ENCODE data around the gene PLEKHA6. TPM values are rescaled to one million over a fixed set of nuclear protein-coding genes. Genes with fewer than 3 reads are reported as not detected.

PLEKHA6 gene
- total RNA-seq, 4 donors from 2014 or later: 5.9 to 13.6 (median 8.4) TPM

DNA sequence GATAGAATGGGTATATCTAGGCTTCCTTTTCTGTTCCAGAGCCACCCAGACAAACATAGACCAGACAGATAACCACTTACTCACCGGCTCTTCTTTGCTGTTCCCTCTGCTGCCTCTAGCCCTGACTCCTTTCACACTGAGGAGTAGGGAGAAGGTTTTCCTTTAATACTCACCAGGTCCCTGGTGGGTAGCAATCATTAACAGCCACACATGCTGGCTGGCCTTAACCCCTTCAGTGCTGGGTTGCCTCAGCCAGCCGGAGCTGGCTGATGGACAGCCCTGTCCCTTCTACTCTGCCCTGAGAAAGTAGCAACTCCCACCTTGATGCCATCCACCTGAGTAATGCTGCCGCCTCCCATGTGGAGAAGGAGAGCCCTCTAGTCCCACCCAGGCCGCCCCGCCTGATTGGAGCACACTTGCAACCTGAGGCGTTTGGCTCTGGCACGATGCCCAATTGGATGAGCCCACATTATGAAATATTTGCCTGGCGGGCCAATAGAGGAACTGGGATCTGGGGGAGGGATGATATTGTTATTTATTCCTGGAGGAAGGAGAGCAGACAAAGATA, 71.6 kb downstream of the PLEKHA6 start:
- H3K4me1 ChIP-seq: peaks cover 4 to 6% of the 10 kb centered on the region in 2 donors
- no peaks in the 10 kb centered on the region for H3K9me3 ChIP-seq
- no peaks in the 10 kb centered on the region for H3K36me3 ChIP-seq
- intact Hi-C loops (cut with DNase I; ENCODE audit: low total_unique reads): no loop called here
- peak; percentile 79 to 80 for DNase-seq
- TF ChIP-seq, protein P1, sequence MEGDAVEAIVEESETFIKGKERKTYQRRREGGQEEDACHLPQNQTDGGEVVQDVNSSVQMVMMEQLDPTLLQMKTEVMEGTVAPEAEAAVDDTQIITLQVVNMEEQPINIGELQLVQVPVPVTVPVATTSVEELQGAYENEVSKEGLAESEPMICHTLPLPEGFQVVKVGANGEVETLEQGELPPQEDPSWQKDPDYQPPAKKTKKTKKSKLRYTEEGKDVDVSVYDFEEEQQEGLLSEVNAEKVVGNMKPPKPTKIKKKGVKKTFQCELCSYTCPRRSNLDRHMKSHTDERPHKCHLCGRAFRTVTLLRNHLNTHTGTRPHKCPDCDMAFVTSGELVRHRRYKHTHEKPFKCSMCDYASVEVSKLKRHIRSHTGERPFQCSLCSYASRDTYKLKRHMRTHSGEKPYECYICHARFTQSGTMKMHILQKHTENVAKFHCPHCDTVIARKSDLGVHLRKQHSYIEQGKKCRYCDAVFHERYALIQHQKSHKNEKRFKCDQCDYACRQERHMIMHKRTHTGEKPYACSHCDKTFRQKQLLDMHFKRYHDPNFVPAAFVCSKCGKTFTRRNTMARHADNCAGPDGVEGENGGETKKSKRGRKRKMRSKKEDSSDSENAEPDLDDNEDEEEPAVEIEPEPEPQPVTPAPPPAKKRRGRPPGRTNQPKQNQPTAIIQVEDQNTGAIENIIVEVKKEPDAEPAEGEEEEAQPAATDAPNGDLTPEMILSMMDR (IDR thresholded peaks at IDR 0.05): no peak
- TF ChIP-seq POLR2A (IDR thresholded peaks at IDR 0.05): no peak
- H3K27ac ChIP-seq: peak overlapping the region; percentile 63 to 68
- no peak overlapping the region for H3K4me3 ChIP-seq
- H3K27me3 ChIP-seq: no peaks in the 10 kb centered on the region

DNA sequence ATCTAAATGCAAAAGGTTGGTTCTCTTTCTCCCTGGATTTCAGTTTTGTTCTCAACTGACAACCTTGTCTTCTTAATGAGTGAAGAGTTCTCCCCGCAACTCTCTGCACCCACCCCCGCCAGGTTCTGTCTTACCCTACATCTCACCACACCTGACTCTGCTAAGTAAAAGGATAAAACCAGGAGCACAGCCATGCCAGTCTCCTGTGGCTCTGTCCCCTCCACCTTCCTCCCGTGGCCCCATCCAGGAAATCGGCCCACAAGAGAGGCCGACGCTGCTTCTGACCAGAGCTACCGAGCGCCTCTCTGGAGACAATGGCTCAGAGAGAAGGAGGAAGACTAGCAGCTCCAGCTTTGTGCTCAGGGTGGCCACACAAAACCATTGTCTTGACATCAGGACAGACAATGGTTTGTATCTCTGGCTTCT, 72.2 kb downstream of the PLEKHA6 start:
- Histone ChIP-seq H3K27me3 (no peaks in the 10 kb centered on the region), H3K9me3 (no peaks in the 10 kb centered on the region), H3K27ac (peak overlapping the region; percentile 63 to 68), H3K36me3 (no peaks in the 10 kb centered on the region), H3K4me1 (peaks cover 4 to 6% of the 10 kb centered on the region in 2 donors), H3K4me3 (no peak overlapping the region)
- intact Hi-C loops (cut with DNase I; ENCODE audit: low total_unique reads): no loop called here
- no peak for DNase-seq
- TF ChIP-seq, protein P1 (IDR thresholded peaks at IDR 0.05): no peak
- no peak for TF ChIP-seq POLR2A (IDR thresholded peaks at IDR 0.05)

DNA sequence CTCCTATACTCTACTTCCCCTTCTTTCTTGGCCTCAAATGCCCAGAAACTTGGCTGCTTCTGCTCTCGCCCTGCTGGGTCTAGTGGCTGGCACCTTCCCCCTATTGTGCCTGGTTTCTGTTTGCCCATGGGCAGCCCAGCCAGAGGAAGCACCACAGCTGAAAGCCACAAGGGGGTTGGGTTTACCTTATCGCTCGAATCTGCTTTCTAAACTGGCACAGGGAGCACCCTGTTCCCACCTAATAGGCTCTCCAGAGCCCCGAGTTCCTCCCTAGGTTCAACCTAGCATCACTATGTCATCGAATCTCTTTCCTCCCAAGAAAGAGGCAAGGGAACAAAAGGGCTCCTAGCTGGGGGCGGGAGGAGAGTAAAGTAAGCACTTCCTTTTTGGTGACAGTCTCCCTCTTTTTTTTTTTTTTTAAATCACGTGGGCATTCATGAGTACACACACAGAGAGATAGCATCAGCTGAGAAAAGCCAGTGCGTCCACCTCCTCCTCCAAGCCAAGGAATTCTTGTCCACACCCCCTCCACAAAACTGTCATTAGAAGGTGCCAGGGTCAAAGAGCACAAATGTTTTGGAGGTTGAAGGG, 72.8 kb downstream of the PLEKHA6 start:
- TF ChIP-seq, protein P1 (IDR thresholded peaks at IDR 0.05): peak in 1 of 4 experiments; percentile 13
- TF ChIP-seq POLR2A (IDR thresholded peaks at IDR 0.05): no peak
- Histone ChIP-seq H3K4me1 (peaks cover 4 to 6% of the 10 kb centered on the region in 2 donors), H3K36me3 (no peaks in the 10 kb centered on the region), H3K4me3 (no peak overlapping the region), H3K27me3 (no peaks in the 10 kb centered on the region), H3K9me3 (no peaks in the 10 kb centered on the region), H3K27ac (peak overlapping the region; percentile 63 to 68)
- DNase-seq: no peak
- intact Hi-C loops (cut with DNase I; ENCODE audit: low total_unique reads): no loop called here

DNA sequence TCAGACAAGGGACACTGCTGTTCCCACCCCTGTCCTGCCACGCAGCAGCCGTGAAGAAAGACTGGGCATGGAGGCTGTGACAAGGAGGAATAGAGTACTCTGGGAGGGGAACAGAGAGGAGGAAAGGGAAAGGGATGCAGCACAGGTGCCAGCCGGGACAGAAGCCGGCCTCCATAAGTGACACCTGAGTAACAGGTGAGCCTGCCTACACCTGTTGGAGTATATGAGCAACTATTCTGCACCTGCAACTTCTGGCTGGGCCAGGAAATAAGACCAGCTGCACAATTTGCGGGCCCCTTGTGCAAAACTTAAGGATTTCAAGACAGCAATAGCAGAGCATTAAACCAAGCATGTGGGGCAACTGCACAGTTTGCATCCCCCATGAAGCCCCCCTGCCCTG, 73.4 kb downstream of the PLEKHA6 start:
- TF ChIP-seq, protein P1 (IDR thresholded peaks at IDR 0.05): no peak
- TF ChIP-seq POLR2A (IDR thresholded peaks at IDR 0.05): no peak
- DNase-seq: no peak
- Histone ChIP-seq H3K4me3 (no peak overlapping the region), H3K9me3 (no peaks in the 10 kb centered on the region), H3K27me3 (no peaks in the 10 kb centered on the region), H3K27ac (peak overlapping the region; percentile 43 to 68), H3K36me3 (no peaks in the 10 kb centered on the region), H3K4me1 (peaks cover 4 to 6% of the 10 kb centered on the region in 2 donors)
- intact Hi-C loops (cut with DNase I; ENCODE audit: low total_unique reads): no loop called here

DNA sequence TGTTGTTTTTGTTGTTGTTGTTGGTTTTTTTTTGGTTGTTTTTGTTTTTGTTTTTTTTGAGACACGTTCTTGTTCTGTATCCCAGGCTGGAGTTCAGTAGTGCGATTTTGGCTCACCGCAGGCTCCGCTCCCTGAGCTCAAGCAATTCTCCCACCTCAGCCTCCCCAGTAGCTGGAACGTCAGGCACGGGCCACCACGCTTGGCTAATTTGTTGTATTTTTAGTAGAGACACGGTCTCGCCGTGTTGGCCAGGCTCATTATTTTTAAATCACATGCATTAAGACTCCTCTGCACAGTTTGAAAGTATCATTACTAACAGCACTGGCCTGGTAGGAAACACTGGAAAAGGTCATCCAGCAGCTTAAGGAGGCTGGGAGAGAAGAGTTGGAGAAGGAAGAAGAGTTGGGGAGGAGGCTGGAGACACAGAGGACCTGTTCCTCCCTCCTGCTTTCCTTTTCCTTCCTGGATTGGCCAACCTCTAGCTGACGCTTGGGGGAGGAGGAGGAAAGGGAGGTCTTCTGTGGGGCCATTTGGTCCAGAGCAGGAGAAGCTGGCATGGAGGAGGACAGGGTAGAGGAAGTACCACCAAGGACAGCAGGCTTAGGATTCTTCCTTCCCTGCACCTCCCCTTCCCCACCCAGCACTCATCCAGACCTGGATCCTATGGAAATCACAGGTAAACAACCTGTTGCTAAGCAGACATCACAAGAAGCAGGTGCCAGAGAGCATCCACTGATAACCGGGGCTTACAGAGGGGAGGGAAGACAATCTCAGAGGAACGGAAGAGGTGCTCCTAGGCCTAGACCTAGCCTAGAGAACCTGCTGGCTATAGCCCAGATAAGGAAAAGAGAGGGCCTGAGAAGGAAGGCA, 74.1 kb downstream of the PLEKHA6 start:
- no peaks in the 10 kb centered on the region for H3K36me3 ChIP-seq
- peaks cover 4 to 6% of the 10 kb centered on the region in 2 donors for H3K4me1 ChIP-seq
- no peak overlapping the region for H3K4me3 ChIP-seq
- H3K27me3 ChIP-seq: no peaks in the 10 kb centered on the region
- H3K27ac ChIP-seq: peak overlapping the region; percentile 43 to 47
- no peak for DNase-seq
- no peak for TF ChIP-seq POLR2A (IDR thresholded peaks at IDR 0.05)
- TF ChIP-seq, protein P1 (IDR thresholded peaks at IDR 0.05): no peak
- no peaks in the 10 kb centered on the region for H3K9me3 ChIP-seq
- intact Hi-C loops (cut with DNase I; ENCODE audit: low total_unique reads): no loop called here
